ENCODE results near the gene FSCB. TPM values are rescaled to one million over a fixed set of nuclear protein-coding genes. Genes with fewer than 3 reads are reported as not detected.

The FSCB gene
- total and polyA plus RNA-seq, 9 of the 15 experiments (the other 6 are each of a cell fraction or from before 2014, with no cell fraction given), result not detected

DNA sequence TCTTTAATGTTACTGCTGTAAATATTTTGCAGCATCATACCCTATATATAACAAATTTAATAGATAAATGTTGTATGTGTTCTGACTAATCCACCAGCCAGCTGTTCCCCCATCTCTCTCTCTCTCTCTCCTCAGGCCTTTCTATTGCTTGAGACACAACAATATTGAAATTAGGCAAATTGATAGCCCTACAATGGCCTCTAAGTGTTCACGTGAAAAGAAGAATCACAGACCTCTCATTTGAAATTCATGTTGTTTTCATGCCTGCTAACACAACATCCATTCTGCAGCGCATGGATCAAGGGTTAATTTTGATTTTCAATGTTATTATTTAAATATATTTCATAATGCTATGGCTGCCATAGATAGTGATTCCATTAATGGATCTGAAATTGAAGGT, 1.8 kb upstream of the FSCB start (continued):
- TF ChIP-seq ZFP91 (CRISPR knock-in tag; IDR thresholded peaks at IDR 0.05), result no peak

DNA sequence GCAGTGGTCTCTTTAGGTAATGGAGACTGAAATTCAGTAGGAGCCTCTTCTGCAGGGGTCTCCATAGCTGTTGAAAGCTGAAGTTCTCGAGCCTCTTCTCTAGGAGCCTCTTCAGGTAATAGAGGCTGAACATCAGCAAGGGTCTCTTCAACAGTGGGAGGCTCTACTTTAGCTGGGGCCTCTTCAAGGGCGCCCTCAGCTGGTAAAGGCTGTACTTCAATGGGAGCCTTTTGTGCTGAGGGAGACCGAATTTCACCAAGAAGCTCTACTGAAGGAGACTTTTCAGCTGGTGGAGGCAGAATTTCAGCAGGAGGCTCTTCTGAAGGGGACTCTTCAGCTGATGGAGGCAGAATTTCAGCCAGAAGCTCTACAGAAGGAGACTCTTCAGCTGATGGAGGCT, 1.5 kb downstream of the FSCB start:
- no peaks in the 10 kb centered on the region for H3K79me2 ChIP-seq (ENCODE audit: control insufficient read depth, insufficient read depth, low read length)
- H3K27ac ChIP-seq (ENCODE audit: extremely low read depth, low read depth, low read length), result no peak overlapping the region
- no peaks in the 10 kb centered on the region for H3K36me3 ChIP-seq (ENCODE audit: control insufficient read depth, insufficient read depth, low read length)
- ChIA-PET CTCF (ENCODE audit: low intra/inter-chr PET ratio) (interaction anchor here (0.7 kb wide), 1 partner anchor 195 kb away, joined by 6 read pairs; no protein-coding TSS in a partner anchor), POLR2A (no interaction called here)
- no peaks in the 10 kb centered on the region for H3K9me1 ChIP-seq (ENCODE audit: control insufficient read depth, insufficient read depth, low read length)
- no peaks in the 10 kb centered on the region for H4K20me1 ChIP-seq (replicated peaks; ENCODE audit: control insufficient read depth, insufficient read depth, low read length)
- no peaks in the 10 kb centered on the region; the same call in 1 of the 2 replicates for H3K9me3 ChIP-seq (replicated peaks; ENCODE audit: control insufficient read depth, insufficient read depth, low read depth, low read length)
- in situ Hi-C loops (cut with MboI), result no loop called here
- TF ChIP-seq SAFB (IDR thresholded peaks at IDR 0.05; ENCODE audit: borderline replicate concordance, low read depth, low read length) (no peak), KDM1A (IDR thresholded peaks at IDR 0.05) (no peak), ZNF76 (CRISPR knock-in tag; IDR thresholded peaks at IDR 0.05; ENCODE audit: borderline replicate concordance) (no peak), SMARCE1 (IDR thresholded peaks at IDR 0.05) (no peak), NFE2 (IDR thresholded peaks at IDR 0.05; ENCODE audit: low read depth) (no peak), GATA2 (CRISPR knock-in tag; IDR thresholded peaks at IDR 0.05) (no peak), RAD21 (CRISPR knock-in tag; conservative IDR thresholded peaks at IDR 0.05 in 1 of 2, IDR thresholded peaks at IDR 0.05 in 1 of 2) (peak in 1 of 2 experiments; percentile 35; a peak in 1 of 4 replicates), TAF15 (IDR thresholded peaks at IDR 0.05; ENCODE audit: low read depth, low read length) (no peak)
- intact Hi-C loops (cut with micrococcal nuclease), result no loop called here
- no peaks in the 10 kb centered on the region for H3K27me3 ChIP-seq (ENCODE audit: control insufficient read depth in 2 of 2, insufficient read depth in 2 of 2, low read length in 2 of 2)
- H3K4me2 ChIP-seq (ENCODE audit: insufficient read depth, low read length), result no peak overlapping the region
- no peak for FAIRE-seq
- no peak overlapping the region for H3K9ac ChIP-seq (ENCODE audit: insufficient read depth in 1 of 2, low read depth in 2 of 2, low read length in 2 of 2)
- peak in 1 of 4 experiments; percentile 1 for DNase-seq (ENCODE audit: extremely low read depth in 1 of 4, low spot score in 3 of 4)
- no peak overlapping the region for H3K4me3 ChIP-seq
- H3K4me1 ChIP-seq (replicated peaks in 1 of 2; ENCODE audit: control insufficient read depth in 2 of 2, insufficient read depth in 2 of 2, low read length in 2 of 2), result no peaks in the 10 kb centered on the region
- no TSS peak for BruUV-seq (replicated peaks)
- no peak for ATAC-seq
- WGBS (ENCODE audit: insufficient coverage, low coverage, missing lambda C conversion rate), result 0% methylated on average over 2 of the region's 3 CpGs
- H2AFZ ChIP-seq (ENCODE audit: low read depth, low read length), result no peak overlapping the region
